Measurements from ENCODE around the gene TFB2M.

DNA sequence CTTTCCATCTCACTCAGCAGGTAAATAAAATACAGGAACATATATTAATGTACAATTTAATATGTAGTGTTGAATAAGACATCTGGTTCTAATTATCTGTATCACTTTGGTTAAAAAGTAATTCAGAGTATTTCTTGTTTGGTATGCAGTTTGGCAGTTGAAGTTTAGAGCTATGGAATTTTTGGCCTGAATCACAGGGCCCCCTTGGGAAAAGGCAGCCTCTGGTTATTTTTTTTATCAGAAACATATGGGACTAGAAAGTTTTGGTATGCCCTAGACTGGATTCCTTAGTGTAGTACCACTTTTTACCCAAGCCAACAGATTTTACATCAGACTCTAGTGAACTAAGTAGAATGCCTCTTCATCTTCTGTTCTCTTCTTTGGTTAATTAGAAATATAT is 26.6 kb upstream of the TFB2M start:
- TF ChIP-seq, protein P1, sequence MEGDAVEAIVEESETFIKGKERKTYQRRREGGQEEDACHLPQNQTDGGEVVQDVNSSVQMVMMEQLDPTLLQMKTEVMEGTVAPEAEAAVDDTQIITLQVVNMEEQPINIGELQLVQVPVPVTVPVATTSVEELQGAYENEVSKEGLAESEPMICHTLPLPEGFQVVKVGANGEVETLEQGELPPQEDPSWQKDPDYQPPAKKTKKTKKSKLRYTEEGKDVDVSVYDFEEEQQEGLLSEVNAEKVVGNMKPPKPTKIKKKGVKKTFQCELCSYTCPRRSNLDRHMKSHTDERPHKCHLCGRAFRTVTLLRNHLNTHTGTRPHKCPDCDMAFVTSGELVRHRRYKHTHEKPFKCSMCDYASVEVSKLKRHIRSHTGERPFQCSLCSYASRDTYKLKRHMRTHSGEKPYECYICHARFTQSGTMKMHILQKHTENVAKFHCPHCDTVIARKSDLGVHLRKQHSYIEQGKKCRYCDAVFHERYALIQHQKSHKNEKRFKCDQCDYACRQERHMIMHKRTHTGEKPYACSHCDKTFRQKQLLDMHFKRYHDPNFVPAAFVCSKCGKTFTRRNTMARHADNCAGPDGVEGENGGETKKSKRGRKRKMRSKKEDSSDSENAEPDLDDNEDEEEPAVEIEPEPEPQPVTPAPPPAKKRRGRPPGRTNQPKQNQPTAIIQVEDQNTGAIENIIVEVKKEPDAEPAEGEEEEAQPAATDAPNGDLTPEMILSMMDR (IDR thresholded peaks at IDR 0.05) = no peak
- TF ChIP-seq POLR2A (IDR thresholded peaks at IDR 0.05) = no peak

Measured in lower leg skin (tissue), 3 donors.